NT2/D1 (cell line): ENCODE measurements around the gene BIN1.

Experiments used
- DNase-seq: peaks from one replicate; pipeline ENCODE4 v3.0.0-alpha.2; 2011; ENCODE audit warnings: low read depth, low spot score
- H3K27me3 ChIP-seq: 2 replicates; pipeline ENCODE4 v1.6.0; 2011; ENCODE audit warnings: mild to moderate bottlenecking; ENCODE audit not compliant: insufficient read length, insufficient read depth
- H3K36me3 ChIP-seq: 2 replicates; pipeline ENCODE4 v1.6.1; 2011; ENCODE audit warnings: mild to moderate bottlenecking, low read length, mixed read lengths; ENCODE audit not compliant: insufficient read depth, insufficient read length
- H3K4me1 ChIP-seq: 2 replicates; pipeline ENCODE4 v1.5.1; 2011; ENCODE audit not compliant: insufficient read depth, insufficient read length
- H3K4me3 ChIP-seq: 2 replicates; pipeline ENCODE4 v1.5.1; 2011; ENCODE audit warnings: low read depth; ENCODE audit not compliant: insufficient read length
- H3K9ac ChIP-seq: 2 replicates; pipeline ENCODE4 v1.6.0; 2011; ENCODE audit warnings: low read depth; ENCODE audit not compliant: insufficient read length
- H3K9me3 ChIP-seq: 2 replicates; pipeline ENCODE4 v1.5.1; 2011; ENCODE audit warnings: mild to moderate bottlenecking, low read length; ENCODE audit not compliant: insufficient read depth
- SUZ12 ChIP-seq: IDR thresholded peaks from 2 replicates; pipeline ENCODE4 v1.6.1; 2011; ENCODE audit not compliant: insufficient read length, insufficient read depth; ENCODE audit errors: extremely low read depth
- YY1 ChIP-seq: IDR thresholded peaks from 2 replicates; pipeline ENCODE4 v1.6.1; 2011; ENCODE audit not compliant: insufficient read length, insufficient read depth
- ZNF274 ChIP-seq: IDR thresholded peaks from 2 replicates; pipeline ENCODE4 v1.6.1; 2011; ENCODE audit warnings: mild to moderate bottlenecking, low read depth, low read length

The BIN1 gene

GRCh38 chr2:127051116-127052056 is 55.6 kb downstream of the BIN1 start:
- Histone ChIP-seq H3K4me3 (no peak overlapping the region), H3K9me3 (peaks cover 2% of the 10 kb centered on the region; the same call in 1 of the 2 replicates), H3K4me1 (peaks cover 32% of the 10 kb centered on the region), H3K36me3 (peaks cover 46% of the 10 kb centered on the region), H3K27me3 (no peaks in the 10 kb centered on the region), H3K9ac (no peak overlapping the region)
- no peak for DNase-seq
- no peak for TF ChIP-seq SUZ12
- no peak for TF ChIP-seq ZNF274
- TF ChIP-seq YY1 = no peak

GRCh38 chr2:127050803-127051115 is 56.2 kb downstream of the BIN1 start:
- Histone ChIP-seq H3K27me3 (no peaks in the 10 kb centered on the region), H3K9ac (peak overlapping the region; percentile 17), H3K4me1 (peaks cover 33% of the 10 kb centered on the region), H3K9me3 (no peaks in the 10 kb centered on the region), H3K4me3 (no peak overlapping the region), H3K36me3 (peaks cover 40% of the 10 kb centered on the region)
- TF ChIP-seq ZNF274 = no peak
- no peak for TF ChIP-seq YY1
- no peak for TF ChIP-seq SUZ12
- DNase-seq = no peak

- TF ChIP-seq YY1 = no peak
- TF ChIP-seq ZNF274 = no peak
- no peak for TF ChIP-seq SUZ12
- H3K36me3 ChIP-seq = peaks cover 40% of the 10 kb centered on the region
- no peaks in the 10 kb centered on the region for H3K27me3 ChIP-seq
- H3K4me3 ChIP-seq = no peak overlapping the region
- peak overlapping the region; percentile 17 for H3K9ac ChIP-seq
- DNase-seq = peak; percentile 48
- no peaks in the 10 kb centered on the region for H3K9me3 ChIP-seq
- H3K4me1 ChIP-seq = peaks cover 33% of the 10 kb centered on the region
These were observed 56.8 kb downstream of the BIN1 start for GRCh38 chr2:127049927-127050802.

- Histone ChIP-seq H3K27me3 (no peaks in the 10 kb centered on the region), H3K36me3 (peaks cover 40% of the 10 kb centered on the region), H3K9me3 (no peaks in the 10 kb centered on the region), H3K4me1 (peaks cover 33% of the 10 kb centered on the region), H3K9ac (no peak overlapping the region), H3K4me3 (no peak overlapping the region)
- DNase-seq = no peak
- TF ChIP-seq ZNF274 = no peak
- TF ChIP-seq YY1 = no peak
- no peak for TF ChIP-seq SUZ12
These were observed 57.7 kb downstream of the BIN1 start for GRCh38 chr2:127048969-127049897.

GRCh38 chr2:127048618-127048935 is 58.4 kb downstream of the BIN1 start:
- peaks cover 38% of the 10 kb centered on the region for H3K36me3 ChIP-seq

GRCh38 chr2:127047716-127048617 is 59.0 kb downstream of the BIN1 start:
- H3K9me3 ChIP-seq = no peaks in the 10 kb centered on the region
- H3K36me3 ChIP-seq = peaks cover 32% of the 10 kb centered on the region
- no peak overlapping the region for H3K4me3 ChIP-seq
- H3K27me3 ChIP-seq = no peaks in the 10 kb centered on the region
- peaks cover 29% of the 10 kb centered on the region for H3K4me1 ChIP-seq
- TF ChIP-seq SUZ12 (no peak), ZNF274 (no peak)
- H3K9ac ChIP-seq = no peak overlapping the region
- no peak for DNase-seq

More at GRCh38 chr2:127048618-127048935, 58.4 kb downstream of the BIN1 start:
- no peak for TF ChIP-seq ZNF274
- TF ChIP-seq SUZ12 = no peak
- no peak for TF ChIP-seq YY1
- H3K4me1 ChIP-seq = peaks cover 29% of the 10 kb centered on the region
- no peaks in the 10 kb centered on the region for H3K27me3 ChIP-seq
- no peak overlapping the region for H3K4me3 ChIP-seq
- no peak overlapping the region for H3K9ac ChIP-seq
- no peaks in the 10 kb centered on the region for H3K9me3 ChIP-seq
- DNase-seq = no peak
